GM18502 (cell line): ENCODE results near the gene FXYD1.
A peak's percentile ranks its signal among the peaks of the same experiment; 100 is the strongest.
"Not testable (repeated sequence)": the region's sequence is repeated elsewhere in the genome, so short reads cannot be mapped to it uniquely, and the experiment has no call there.

ENCODE experiments used
- ATAC-seq: cut with Tn5 transposase; IDR thresholded peaks from one replicate; pipeline ENCODE4 v1.9.1; 2021; ENCODE audit warnings: mild to moderate bottlenecking; ENCODE audit not compliant: unreplicated experiment, poor library complexity

The FXYD1 gene

GRCh38 chr19:35123573-35123972 lies 15.1 kb upstream of the FXYD1 start:
- ATAC-seq = no peak

- ATAC-seq = peak; percentile 86
Measured at GRCh38 chr19:35124098-35125060, 14.2 kb upstream of the FXYD1 start.

DNA sequence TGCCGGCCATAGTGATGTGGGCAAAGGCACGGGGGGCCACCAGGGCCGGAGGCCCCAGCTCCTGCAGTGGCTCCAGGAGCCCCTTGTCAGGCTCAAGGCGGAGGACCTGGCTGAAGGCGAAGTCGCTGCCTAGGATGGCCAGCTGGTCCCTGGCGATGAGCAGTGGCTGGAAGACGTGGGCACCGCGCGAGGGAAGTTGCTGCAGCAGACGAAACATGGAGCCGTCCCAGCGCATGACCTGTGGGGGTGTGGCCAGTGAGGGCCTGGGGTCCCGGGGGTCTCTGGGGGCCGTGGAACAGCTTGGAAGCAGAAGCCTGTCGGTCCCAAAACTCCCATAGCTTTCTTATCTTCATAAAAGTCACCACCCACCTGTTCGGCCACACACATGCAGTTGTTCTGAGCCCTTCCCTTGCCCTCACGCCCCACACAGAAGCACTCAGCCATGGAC lies 13.3 kb upstream of the FXYD1 start:
- no peak for ATAC-seq

DNA sequence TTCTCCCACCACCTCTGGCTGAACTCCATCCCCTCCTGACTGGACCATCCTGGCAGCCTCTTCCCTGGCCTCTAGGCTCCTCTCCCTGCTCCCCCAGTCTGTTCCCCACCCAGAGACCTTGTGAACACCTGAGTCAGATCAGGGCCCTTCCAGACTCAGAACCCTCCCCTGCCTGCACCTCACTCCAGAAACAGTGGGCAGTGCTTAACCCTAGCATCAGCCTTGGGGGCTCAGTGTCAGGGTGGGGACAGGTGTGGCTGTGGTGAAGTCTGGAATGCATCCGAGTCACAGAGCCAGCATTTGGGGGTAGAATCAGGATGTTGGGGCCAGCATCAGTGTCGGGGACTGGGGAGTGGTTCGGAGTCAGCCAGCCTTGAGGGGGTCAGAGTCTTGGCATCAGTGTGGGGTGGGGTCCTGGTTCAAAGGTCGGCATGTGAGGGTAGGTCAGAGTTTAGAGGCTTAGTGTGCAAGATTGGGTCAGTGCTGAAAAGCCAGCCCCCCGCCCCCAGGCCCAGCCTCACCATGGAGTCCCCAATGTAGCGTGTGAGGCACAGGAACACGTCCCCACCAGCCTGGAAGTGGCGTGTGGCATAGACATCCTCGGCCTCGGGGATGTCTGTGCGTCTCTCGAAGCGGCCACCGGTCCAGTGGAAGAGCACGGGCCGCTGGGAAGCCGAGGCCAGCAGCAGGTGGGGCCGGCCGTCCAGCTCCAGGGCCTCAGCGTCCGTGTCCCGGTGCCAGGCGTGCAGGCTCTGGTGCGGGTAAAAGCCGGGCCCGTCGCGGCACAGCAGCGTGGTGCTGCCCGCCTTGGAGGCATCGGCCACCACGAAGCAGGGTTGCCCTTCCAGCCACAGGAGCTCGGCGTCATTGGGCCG lies 12.6 kb upstream of the FXYD1 start:
- ATAC-seq = no peak

- no peak for ATAC-seq
Measured at GRCh38 chr19:35126624-35126959, 12.0 kb upstream of the FXYD1 start.

- ATAC-seq = no peak
Measured at GRCh38 chr19:35127871-35128270, 10.8 kb upstream of the FXYD1 start.

- ATAC-seq = no peak
Measured at GRCh38 chr19:35128398-35129057, 10.1 kb upstream of the FXYD1 start.

GRCh38 chr19:35129724-35130274 lies 8.8 kb upstream of the FXYD1 start:
- ATAC-seq = not testable (repeated sequence)

DNA sequence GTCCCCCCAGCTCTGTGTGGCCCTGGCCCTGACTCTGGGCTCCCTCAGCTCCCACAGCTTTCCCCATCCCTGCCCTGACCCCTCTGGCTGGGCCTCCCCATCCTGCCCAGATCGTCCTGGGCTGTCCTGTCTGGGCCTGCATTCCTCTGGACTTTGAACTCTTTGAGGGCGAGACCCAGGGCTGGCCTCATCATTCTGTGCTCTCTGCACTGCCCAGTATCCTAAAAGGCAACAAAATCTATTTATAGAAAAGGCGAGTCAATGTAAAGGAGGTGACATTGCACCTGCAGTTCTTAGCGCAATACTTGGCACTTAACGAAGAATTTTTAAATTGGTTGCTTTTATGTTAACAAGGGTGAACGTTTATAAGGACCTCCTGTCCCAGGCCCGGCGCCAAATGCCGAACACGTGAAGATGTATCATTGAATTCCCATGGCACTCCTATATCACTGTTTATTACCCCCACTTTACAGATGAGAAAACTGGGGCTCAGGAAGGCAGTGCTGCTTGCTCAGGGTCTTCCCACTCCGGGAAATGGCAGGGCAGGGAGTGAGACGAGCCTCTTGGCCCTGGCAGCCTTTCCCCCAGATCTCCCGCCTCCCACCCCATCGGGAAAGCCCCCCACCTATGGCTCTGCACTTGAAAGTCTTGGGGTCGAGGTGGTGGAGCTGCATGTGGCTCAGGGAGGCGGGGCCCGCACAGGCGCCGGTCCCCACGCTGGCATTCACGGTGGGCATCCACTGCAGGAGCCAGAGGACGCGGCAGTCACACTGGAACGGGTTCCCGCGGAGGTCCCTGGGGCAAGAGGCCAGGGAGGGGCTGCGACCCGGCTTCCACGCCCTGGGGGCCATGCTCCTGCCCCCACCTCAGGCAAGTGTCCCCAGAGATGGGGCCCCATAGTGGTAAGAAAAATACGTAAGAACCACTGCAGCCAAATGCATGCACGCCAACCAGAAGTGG lies 7.6 kb upstream of the FXYD1 start:
- ATAC-seq = no peak

DNA sequence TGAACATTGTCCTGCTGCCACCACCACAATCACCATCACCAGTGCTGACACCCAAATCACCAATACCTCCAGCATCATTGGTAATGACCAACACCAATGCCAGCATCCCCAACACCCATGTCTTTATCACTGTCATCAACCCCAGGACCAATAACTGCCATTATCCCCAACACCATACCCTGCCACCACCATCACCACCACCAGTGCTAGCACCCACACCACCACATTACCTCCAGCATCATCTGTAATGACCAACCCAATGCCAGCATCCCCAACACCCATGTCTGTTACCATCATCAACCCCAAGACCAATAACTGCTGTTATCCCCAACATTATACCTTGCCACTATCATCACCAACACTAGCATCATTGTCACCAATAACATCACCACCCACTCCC lies 6.4 kb upstream of the FXYD1 start:
- ATAC-seq = no peak

DNA sequence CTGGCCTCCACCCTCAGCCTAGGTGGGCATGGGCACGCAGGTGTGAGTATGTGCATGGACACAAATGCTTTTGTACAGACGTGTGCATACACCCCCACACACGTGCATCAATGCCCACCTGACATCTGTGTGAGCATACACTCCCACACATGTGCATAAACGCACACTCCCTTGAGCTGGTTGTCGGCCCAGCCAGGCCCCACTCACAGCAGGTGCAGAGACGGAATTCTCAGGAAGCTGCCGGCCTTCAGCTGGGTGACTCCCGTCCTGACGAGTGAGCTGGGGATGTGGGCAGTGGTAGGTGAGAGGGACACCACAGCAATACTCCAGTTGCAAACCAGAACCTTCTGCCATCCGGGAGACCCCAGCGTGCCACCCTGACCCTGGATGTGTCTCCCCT lies 4.8 kb upstream of the FXYD1 start:
- no peak for ATAC-seq

- no peak for ATAC-seq
Measured at GRCh38 chr19:35134601-35135242, 3.9 kb upstream of the FXYD1 start, which contains the start of gene LGI4. Gene LGI4, minus strand, starts transcription at chr19:35135059. Its CDS starts 379 bp downstream, at chr19:35134680.

DNA sequence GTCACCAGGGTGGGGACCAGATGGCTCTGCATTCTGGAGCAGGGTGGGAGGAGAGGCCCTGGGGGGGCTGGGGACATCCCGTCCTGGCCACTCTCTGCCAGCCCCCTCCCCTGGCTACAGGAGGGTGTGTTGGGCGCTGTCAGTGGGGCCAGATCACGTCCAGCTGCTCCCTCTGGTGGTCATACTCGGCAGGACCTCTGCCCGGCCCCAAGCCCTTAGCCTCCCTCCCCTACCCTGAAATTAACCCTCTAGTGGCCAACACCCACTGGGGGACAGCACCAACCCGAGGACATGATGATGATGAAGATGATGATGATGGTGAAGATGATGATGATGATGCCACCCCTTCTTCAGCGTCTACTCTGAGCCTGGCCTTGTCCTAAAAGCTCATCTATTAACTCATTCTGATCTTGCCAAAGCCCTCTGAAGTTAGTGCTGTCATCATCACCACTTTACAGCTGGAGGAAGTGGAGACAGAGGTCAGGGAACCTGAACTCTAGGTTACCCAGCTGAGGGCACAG lies 3.2 kb upstream of the FXYD1 start:
- no peak for ATAC-seq

- no peak for ATAC-seq
Measured at GRCh38 chr19:35136231-35136630, 2.4 kb upstream of the FXYD1 start.

DNA sequence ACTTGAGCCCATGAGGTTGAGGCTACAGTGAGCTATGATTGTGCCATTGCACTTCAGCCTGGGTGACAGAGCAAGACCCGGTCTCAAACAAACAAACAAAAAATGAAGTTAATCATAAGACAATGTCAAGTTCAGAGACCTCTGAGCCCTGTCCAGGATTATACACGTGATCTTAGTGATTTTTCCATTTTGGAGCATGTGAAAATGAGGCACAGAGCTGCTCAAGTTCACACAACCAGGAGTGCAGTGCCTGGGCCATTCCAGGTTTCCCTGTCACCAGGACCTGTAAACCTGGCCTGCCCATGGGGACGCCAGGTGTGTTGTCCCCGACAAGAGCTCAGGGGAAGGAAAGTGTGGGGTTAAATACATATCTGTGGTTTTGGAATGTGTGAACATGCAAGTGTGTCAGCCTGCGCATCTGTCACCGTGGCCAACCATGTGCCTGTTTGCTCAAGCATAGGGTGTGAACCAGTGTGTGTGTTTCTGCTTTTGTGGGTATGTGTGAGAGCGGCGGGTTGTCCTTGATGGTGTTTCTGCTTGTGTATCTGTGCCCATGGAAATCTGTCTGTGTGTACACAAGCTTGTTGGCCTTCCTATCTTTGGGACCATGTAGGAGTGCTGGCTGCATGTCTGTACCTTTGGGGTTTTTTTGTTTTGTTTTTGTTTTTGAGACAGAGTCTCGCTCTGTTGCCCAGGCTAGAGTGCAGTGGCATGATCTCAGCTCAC lies 1.5 kb upstream of the FXYD1 start:
- no peak for ATAC-seq

DNA sequence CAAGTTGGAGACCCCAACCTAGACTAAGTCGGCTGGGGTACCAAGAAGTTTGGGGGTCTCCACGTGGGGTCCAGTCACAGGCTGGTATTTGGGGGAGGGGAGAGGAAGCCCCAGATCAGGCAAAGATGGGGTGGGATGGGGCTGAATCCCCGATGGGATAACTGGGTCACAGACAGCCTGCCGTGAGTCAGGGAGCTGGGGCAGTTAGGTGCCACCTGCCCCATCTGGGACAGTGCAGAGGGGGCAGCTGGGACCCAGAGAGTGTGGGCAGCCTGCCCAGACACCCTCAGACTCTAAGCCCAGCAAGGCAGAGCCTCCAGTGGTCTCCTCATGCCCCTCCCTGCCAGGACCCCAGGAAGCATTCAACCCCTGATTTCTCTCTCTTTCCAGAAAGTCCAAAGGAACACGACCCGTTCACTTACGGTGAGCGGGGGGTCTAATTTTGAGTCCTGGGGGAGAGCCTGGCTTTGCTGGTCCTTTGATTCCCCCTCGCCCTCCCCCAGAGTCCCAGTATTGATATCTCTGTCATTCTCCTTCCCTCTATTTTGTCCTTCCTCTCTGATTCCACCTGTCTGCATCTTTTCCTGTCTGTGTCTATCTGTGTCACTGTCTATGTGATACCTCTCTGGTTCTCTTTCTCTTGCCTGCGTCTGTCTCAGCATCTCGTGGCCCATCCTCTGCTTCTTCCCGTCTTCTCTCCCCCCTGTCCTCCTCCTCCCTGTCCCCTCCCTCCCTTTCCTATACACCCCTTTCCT lies 1.8 kb downstream of the FXYD1 start:
- ATAC-seq = no peak
